ENCODE data around the gene IHH.

IHH gene

DNA sequence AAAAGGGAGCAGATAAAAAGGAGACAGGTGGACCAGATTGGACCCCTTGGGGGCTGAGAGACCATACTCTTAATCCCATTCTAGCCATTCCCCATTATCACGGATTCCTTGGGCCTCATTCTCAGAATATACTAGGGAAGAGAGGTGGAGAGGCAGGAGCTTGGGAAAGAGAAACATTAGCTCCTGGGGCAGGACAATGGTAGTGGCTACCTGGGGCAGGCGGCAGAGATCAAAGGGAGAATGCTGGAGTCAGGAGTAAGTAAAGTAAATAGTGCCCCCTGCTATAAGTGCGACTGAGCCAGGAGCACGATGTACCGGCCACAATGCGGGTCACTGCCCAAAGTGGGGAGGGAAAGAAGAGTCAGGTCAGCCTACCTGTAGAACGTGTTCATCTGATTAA lies 20.4 kb upstream of the IHH start:
- Histone ChIP-seq H3K79me1 (ENCODE audit: low read depth, low read length) (no peaks in the 10 kb centered on the region), H3K9me3 (replicated peaks in 1 of 2; ENCODE audit: control insufficient read depth in 2 of 2, insufficient read depth in 1 of 2, low read depth in 1 of 2, low read length in 2 of 2) (no peaks in the 10 kb centered on the region), H3K4me2 (ENCODE audit: insufficient read depth, low read length, poor library complexity, severe bottlenecking) (no peak overlapping the region), H3K27ac (replicated peaks; ENCODE audit: low read length) (no peak overlapping the region), H4K91ac (ENCODE audit: low read depth, low read length, poor library complexity) (no peak overlapping the region), H3K18ac (ENCODE audit: low read length) (no peak overlapping the region), H2AFZ (ENCODE audit: low read length) (no peak overlapping the region), H3K4me1 (ENCODE audit: control insufficient read depth in 2 of 2, insufficient read depth in 1 of 2, low read depth in 1 of 2, low read length in 2 of 2) (no peaks in the 10 kb centered on the region), H3K36me3 (replicated peaks in 1 of 2; ENCODE audit: control insufficient read depth in 2 of 2, insufficient read depth in 2 of 2, low read length in 2 of 2) (peaks cover 3 to 18% of the 10 kb centered on the region in 2 donors), H2BK15ac (ENCODE audit: low read length) (no peak overlapping the region), H3K23ac (ENCODE audit: low read depth, low read length, poor library complexity) (no peak overlapping the region), H4K8ac (ENCODE audit: low read depth, low read length) (no peak overlapping the region), H3K14ac (ENCODE audit: low read length) (no peak overlapping the region), H2AK5ac (ENCODE audit: low read depth, low read length) (no peak overlapping the region), H2BK5ac (ENCODE audit: low read length) (no peak overlapping the region), H2BK120ac (ENCODE audit: low read depth, low read length) (no peak overlapping the region), H3K9ac (ENCODE audit: low read depth, low read length, poor library complexity) (no peak overlapping the region), H3K27me3 (ENCODE audit: control insufficient read depth in 3 of 3, insufficient read depth in 3 of 3, low read depth in 1 of 3, low read length in 3 of 3) (no peaks in the 10 kb centered on the region), H3K4me3 (ENCODE audit: low read length in 2 of 2) (no peak overlapping the region), H2BK12ac (ENCODE audit: low read length) (no peak overlapping the region), H3K4ac (ENCODE audit: low read length) (no peak overlapping the region)
- DNase-seq (ENCODE audit: low spot score), result no peak
- no CpG with 5 or more reads among the region's 7 CpGs for WGBS, 2 donors (ENCODE audit: extremely low coverage in 2 of 2, insufficient read length in 2 of 2, insufficient replicate concordance in 1 of 2)

DNA sequence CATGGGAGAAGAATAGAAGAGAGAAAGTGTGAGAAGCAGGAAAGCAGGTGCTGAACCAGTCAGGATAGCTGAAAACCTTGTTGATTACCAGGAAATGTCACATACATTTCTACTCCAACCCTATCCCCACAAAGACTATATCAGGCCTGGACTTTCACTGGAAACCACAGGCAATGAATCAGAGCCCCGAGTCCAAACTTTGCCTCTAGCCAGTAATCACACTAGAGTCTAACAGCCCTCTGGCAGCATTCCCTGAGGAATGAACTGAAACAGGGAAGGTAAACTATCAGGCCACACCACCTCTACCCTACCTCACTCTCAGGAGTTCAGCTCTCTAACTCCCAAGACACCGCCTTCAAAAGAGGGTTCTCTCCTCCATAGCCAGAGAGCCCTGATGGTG lies 18.7 kb upstream of the IHH start:
- H3K18ac ChIP-seq (ENCODE audit: low read length), result no peak overlapping the region
- no peak overlapping the region for H3K4ac ChIP-seq (ENCODE audit: low read length)
- H2BK5ac ChIP-seq (ENCODE audit: low read length), result no peak overlapping the region
- no peak overlapping the region for H2BK12ac ChIP-seq (ENCODE audit: low read length)
- H4K91ac ChIP-seq (ENCODE audit: low read depth, low read length, poor library complexity), result no peak overlapping the region
- H3K14ac ChIP-seq (ENCODE audit: low read length), result no peak overlapping the region
- H3K27ac ChIP-seq (replicated peaks; ENCODE audit: low read length), result no peak overlapping the region
- H3K4me3 ChIP-seq (ENCODE audit: low read length in 2 of 2), result no peak overlapping the region
- no peak overlapping the region for H2BK15ac ChIP-seq (ENCODE audit: low read length)
- no CpG with 5 or more reads among the region's 2 CpGs for WGBS, 2 donors (ENCODE audit: extremely low coverage in 2 of 2, insufficient read length in 2 of 2, insufficient replicate concordance in 1 of 2)
- H3K23ac ChIP-seq (ENCODE audit: low read depth, low read length, poor library complexity), result no peak overlapping the region
- H3K9me3 ChIP-seq (replicated peaks in 1 of 2; ENCODE audit: control insufficient read depth in 2 of 2, insufficient read depth in 1 of 2, low read depth in 1 of 2, low read length in 2 of 2), result no peaks in the 10 kb centered on the region
- H3K27me3 ChIP-seq (ENCODE audit: control insufficient read depth in 3 of 3, insufficient read depth in 3 of 3, low read depth in 1 of 3, low read length in 3 of 3), result no peaks in the 10 kb centered on the region
- no peaks in the 10 kb centered on the region for H3K4me1 ChIP-seq (ENCODE audit: control insufficient read depth in 2 of 2, insufficient read depth in 1 of 2, low read depth in 1 of 2, low read length in 2 of 2)
- no peak overlapping the region for H2AFZ ChIP-seq (ENCODE audit: low read length)
- no peak overlapping the region for H3K4me2 ChIP-seq (ENCODE audit: insufficient read depth, low read length, poor library complexity, severe bottlenecking)
- no peak for DNase-seq (ENCODE audit: low spot score)
- no peaks in the 10 kb centered on the region for H3K79me1 ChIP-seq (ENCODE audit: low read depth, low read length)
- H3K36me3 ChIP-seq (replicated peaks in 1 of 2; ENCODE audit: control insufficient read depth in 2 of 2, insufficient read depth in 2 of 2, low read length in 2 of 2), result peaks cover 4 to 33% of the 10 kb centered on the region in 2 donors
- no peak overlapping the region for H4K8ac ChIP-seq (ENCODE audit: low read depth, low read length)
- no peak overlapping the region for H2BK120ac ChIP-seq (ENCODE audit: low read depth, low read length)
- no peak overlapping the region for H2AK5ac ChIP-seq (ENCODE audit: low read depth, low read length)
- H3K9ac ChIP-seq (ENCODE audit: low read depth, low read length, poor library complexity), result no peak overlapping the region

DNA sequence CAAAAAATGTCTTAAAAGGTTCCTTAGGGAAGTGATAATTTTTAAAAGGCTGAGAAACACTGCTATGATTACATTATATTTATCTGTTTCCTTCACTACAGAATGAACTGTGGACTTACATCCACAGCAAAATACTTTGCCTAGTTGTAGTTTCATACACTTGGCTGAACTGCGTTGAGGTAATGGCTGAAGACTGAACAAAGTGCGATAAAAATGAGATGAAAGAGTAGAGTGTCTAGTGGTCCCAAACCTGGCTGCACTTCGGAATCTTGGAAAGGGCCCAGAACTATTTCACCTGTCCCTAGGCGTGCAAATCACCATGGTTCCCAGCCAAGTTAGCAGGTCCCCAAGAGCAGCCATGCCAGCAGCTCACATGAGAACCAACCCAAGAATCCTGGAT lies 18.2 kb upstream of the IHH start:
- Histone ChIP-seq H3K27ac (replicated peaks; ENCODE audit: low read length) (no peak overlapping the region), H2BK5ac (ENCODE audit: low read length) (no peak overlapping the region), H3K4ac (ENCODE audit: low read length) (no peak overlapping the region), H2BK12ac (ENCODE audit: low read length) (no peak overlapping the region), H3K4me1 (ENCODE audit: control insufficient read depth in 2 of 2, insufficient read depth in 1 of 2, low read depth in 1 of 2, low read length in 2 of 2) (peaks cover 0 to under 1% of the 10 kb centered on the region in 2 donors), H3K4me2 (ENCODE audit: insufficient read depth, low read length, poor library complexity, severe bottlenecking) (no peak overlapping the region), H3K27me3 (ENCODE audit: control insufficient read depth in 3 of 3, insufficient read depth in 3 of 3, low read depth in 1 of 3, low read length in 3 of 3) (no peaks in the 10 kb centered on the region), H3K23ac (ENCODE audit: low read depth, low read length, poor library complexity) (no peak overlapping the region), H2BK15ac (ENCODE audit: low read length) (no peak overlapping the region), H3K4me3 (ENCODE audit: low read length in 2 of 2) (no peak overlapping the region), H3K79me1 (ENCODE audit: low read depth, low read length) (no peaks in the 10 kb centered on the region), H2AFZ (ENCODE audit: low read length) (no peak overlapping the region), H4K8ac (ENCODE audit: low read depth, low read length) (no peak overlapping the region), H2BK120ac (ENCODE audit: low read depth, low read length) (no peak overlapping the region), H4K91ac (ENCODE audit: low read depth, low read length, poor library complexity) (no peak overlapping the region), H3K9me3 (replicated peaks in 1 of 2; ENCODE audit: control insufficient read depth in 2 of 2, insufficient read depth in 1 of 2, low read depth in 1 of 2, low read length in 2 of 2) (no peaks in the 10 kb centered on the region), H3K9ac (ENCODE audit: low read depth, low read length, poor library complexity) (no peak overlapping the region), H3K14ac (ENCODE audit: low read length) (no peak overlapping the region), H2AK5ac (ENCODE audit: low read depth, low read length) (no peak overlapping the region), H3K18ac (ENCODE audit: low read length) (no peak overlapping the region), H3K36me3 (replicated peaks in 1 of 2; ENCODE audit: control insufficient read depth in 2 of 2, insufficient read depth in 2 of 2, low read length in 2 of 2) (peaks cover 4 to 33% of the 10 kb centered on the region in 2 donors)
- DNase-seq (ENCODE audit: low spot score), result no peak
- no CpG with 5 or more reads among the region's 4 CpGs for WGBS, 2 donors (ENCODE audit: extremely low coverage in 2 of 2, insufficient read length in 2 of 2, insufficient replicate concordance in 1 of 2)

DNA sequence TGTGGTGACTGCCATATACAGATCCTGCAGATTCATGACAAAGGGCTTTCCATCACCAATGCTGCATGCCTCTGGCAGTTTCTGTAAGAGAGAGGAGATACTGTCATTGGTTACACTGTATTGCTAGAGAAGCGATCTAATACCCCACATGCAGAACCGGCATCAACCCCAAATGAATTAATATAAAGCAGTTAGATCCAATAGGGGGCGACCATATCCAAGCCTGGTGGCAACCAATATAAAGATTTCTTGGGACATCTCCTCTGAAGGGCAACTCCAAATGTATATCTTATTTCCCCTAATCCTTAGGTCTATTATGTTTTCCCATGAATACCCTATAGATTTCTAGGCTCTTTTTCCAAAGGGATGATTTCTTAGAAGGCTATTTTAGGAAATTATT lies 17.4 kb upstream of the IHH start:
- Histone ChIP-seq H2BK120ac (ENCODE audit: low read depth, low read length) (no peak overlapping the region), H2BK15ac (ENCODE audit: low read length) (no peak overlapping the region), H2BK12ac (ENCODE audit: low read length) (no peak overlapping the region), H3K36me3 (replicated peaks in 1 of 2; ENCODE audit: control insufficient read depth in 2 of 2, insufficient read depth in 2 of 2, low read length in 2 of 2) (peaks cover 4 to 33% of the 10 kb centered on the region in 2 donors), H3K4me2 (ENCODE audit: insufficient read depth, low read length, poor library complexity, severe bottlenecking) (no peak overlapping the region), H3K27me3 (ENCODE audit: control insufficient read depth in 3 of 3, insufficient read depth in 3 of 3, low read depth in 1 of 3, low read length in 3 of 3) (no peaks in the 10 kb centered on the region), H3K79me1 (ENCODE audit: low read depth, low read length) (no peaks in the 10 kb centered on the region), H4K8ac (ENCODE audit: low read depth, low read length) (no peak overlapping the region), H3K14ac (ENCODE audit: low read length) (no peak overlapping the region), H2AK5ac (ENCODE audit: low read depth, low read length) (no peak overlapping the region), H3K4ac (ENCODE audit: low read length) (no peak overlapping the region), H3K4me3 (ENCODE audit: low read length in 2 of 2) (no peak overlapping the region), H3K23ac (ENCODE audit: low read depth, low read length, poor library complexity) (no peak overlapping the region), H3K4me1 (ENCODE audit: control insufficient read depth in 2 of 2, insufficient read depth in 1 of 2, low read depth in 1 of 2, low read length in 2 of 2) (peaks cover 0 to 3% of the 10 kb centered on the region in 2 donors), H2AFZ (ENCODE audit: low read length) (no peak overlapping the region), H3K18ac (ENCODE audit: low read length) (no peak overlapping the region), H3K9ac (ENCODE audit: low read depth, low read length, poor library complexity) (no peak overlapping the region), H2BK5ac (ENCODE audit: low read length) (no peak overlapping the region), H4K91ac (ENCODE audit: low read depth, low read length, poor library complexity) (no peak overlapping the region), H3K9me3 (replicated peaks in 1 of 2; ENCODE audit: control insufficient read depth in 2 of 2, insufficient read depth in 1 of 2, low read depth in 1 of 2, low read length in 2 of 2) (no peaks in the 10 kb centered on the region), H3K27ac (replicated peaks; ENCODE audit: low read length) (no peak overlapping the region)
- no peak for DNase-seq (ENCODE audit: low spot score)
- WGBS, 2 donors (ENCODE audit: extremely low coverage in 2 of 2, insufficient read length in 2 of 2, insufficient replicate concordance in 1 of 2), result no CpG with 5 or more reads among the region's 3 CpGs

Data from neuronal stem cell (in vitro differentiated cells).